ENCODE data around the gene PTGS1. TPM values are rescaled to one million over a fixed set of nuclear protein-coding genes. Genes with fewer than 3 reads are reported as not detected.
A peak's percentile ranks its signal among the peaks of the same experiment; 100 is the strongest.

The PTGS1 gene
- total and polyA plus RNA-seq, 2 of the 8 experiments (the other 6 are each of a cell fraction or from before 2014, with no cell fraction given), result 1.1 to 1.9 TPM

GRCh38 chr9:122337556-122337929 lies 33.3 kb upstream of the PTGS1 start:
- Histone ChIP-seq H3K79me2 (ENCODE audit: control insufficient read depth in 1 of 2, insufficient read depth in 2 of 2, low read length in 2 of 2) (no peaks in the 10 kb centered on the region), H2BK15ac (ENCODE audit: low read length) (0 out of 2 replicates have a peak overlapping the region, but pooled peaks have one; percentile 62), H4K91ac (replicated peaks; ENCODE audit: insufficient read length, low read length) (no peak overlapping the region), H3K27me3 (replicated peaks in 1 of 4; ENCODE audit: control insufficient read depth in 3 of 4, extremely low read depth in 1 of 4, insufficient read depth in 3 of 4, low read length in 3 of 4) (0 out of 7 replicates have a peak, but pooled peaks cover 0 to 2% (median 0%) of the 10 kb centered on the region in 4 experiments), H2BK5ac (ENCODE audit: low read depth, low read length) (no peak overlapping the region), H3K9me3 (ENCODE audit: insufficient read depth in 2 of 2, low read depth in 1 of 2, low read length in 1 of 2) (no peaks in the 10 kb centered on the region), H2BK20ac (ENCODE audit: low read length) (peak overlapping the region; percentile 93; the same call in 1 of the 2 replicates), H3K23ac (ENCODE audit: insufficient read length) (no peak overlapping the region), H3K56ac (replicated peaks; ENCODE audit: insufficient read length, low read depth, low read length) (no peak overlapping the region), H2BK120ac (replicated peaks; ENCODE audit: low read depth, low read length) (peak overlapping the region; percentile 25), H3K18ac (ENCODE audit: extremely low read depth, low read length) (no peak overlapping the region), H3K27ac (ENCODE audit: low read depth, low read length) (no peak overlapping the region), H3K4me2 (ENCODE audit: insufficient read depth in 1 of 2, low read depth in 2 of 2, low read length in 2 of 2) (peak overlapping the region; percentile 60), H2AFZ (ENCODE audit: low read length) (no peak overlapping the region), H3K4ac (replicated peaks; ENCODE audit: insufficient read length, low read depth, low read length) (no peak overlapping the region), H3K14ac (ENCODE audit: insufficient read length) (no peak overlapping the region), H3K23me2 (ENCODE audit: low read depth, low read length) (peaks cover 4% of the 10 kb centered on the region), H4K20me1 (replicated peaks in 1 of 2; ENCODE audit: control insufficient read depth in 1 of 2, insufficient read depth in 2 of 2, low read length in 2 of 2) (no peaks in the 10 kb centered on the region), H2AK5ac (ENCODE audit: low read depth, low read length) (no peak overlapping the region), H3K9ac (replicated peaks in 1 of 4; ENCODE audit: extremely low read depth in 1 of 4, low read depth in 3 of 4, low read length in 3 of 4) (no peak overlapping the region), H3K4me3 (ENCODE audit: extremely low read depth in 1 of 4, insufficient read depth in 2 of 4, low read depth in 3 of 4, low read length in 4 of 4) (peak overlapping the region in 2 of 4 experiments; percentile 19 to 48; a peak in 3 of 8 replicates), H4K5ac (ENCODE audit: insufficient read length, low read depth, low read length) (no peak overlapping the region), H4K8ac (ENCODE audit: extremely low read depth, insufficient read depth, low read length) (no peak overlapping the region; the same call in 1 of the 2 replicates), H3K79me1 (ENCODE audit: low read depth, low read length) (no peaks in the 10 kb centered on the region), H2BK12ac (ENCODE audit: low read depth, low read length) (peak overlapping the region; percentile 95), H3K4me1 (replicated peaks in 1 of 4; ENCODE audit: control insufficient read depth in 3 of 4, insufficient read depth in 4 of 4, low read length in 3 of 4) (peaks cover 19 to 46% (median 24%) of the 10 kb centered on the region in 4 experiments), H3K36me3 (ENCODE audit: control insufficient read depth in 2 of 4, insufficient read depth in 4 of 4, low read length in 3 of 4) (no peaks in the 10 kb centered on the region)
- FAIRE-seq (no peak), DNase-seq (ENCODE audit: low read depth in 1 of 2, low spot score in 2 of 2) (no peak)
- ChIA-PET POLR2A (ENCODE audit: partially characterized antibody) (interaction anchor here (1.2 to 2.4 kb wide), 4 partner anchors 8 to 73 kb away, joined by 3 to 8 read pairs (median 7); partner anchors contain the start of genes MRRF and RBM18), CTCF (ENCODE audit: partially characterized antibody) (interaction anchor here (1.0 to 25.6 kb wide), 7 partner anchors 10 to 238 kb away, joined by 3 to 544 read pairs (median 6); no protein-coding TSS in a partner anchor)
- 71% methylated on average over 4 of the region's 4 CpGs; no CpG with 5 or more reads in 1 of the 2 experiments for WGBS, 2 experiments (ENCODE audit: extremely low coverage in 1 of 2, insufficient coverage in 1 of 2, insufficient read length in 1 of 2, insufficient replicate concordance in 2 of 2, low coverage in 1 of 2, low lambda C conversion rate in 2 of 2, missing lambda C conversion rate in 1 of 2)
- no peak for TF ChIP-seq EZH2 (IDR thresholded peaks at IDR 0.05; ENCODE audit: low read depth, low read length, severe bottlenecking)
- TF ChIP-seq TEAD4 (IDR thresholded peaks at IDR 0.05; ENCODE audit: low read depth, low read length), result peak; percentile 48; the same call in 1 of the 2 replicates

Measured in H1 (cell line).